Caki2 (cell line): Measurements from ENCODE around the gene INSL3. TPM values are rescaled to one million over a fixed set of nuclear protein-coding genes. Genes with fewer than 3 reads are reported as not detected.
A peak's percentile ranks its signal among the peaks of the same experiment; 100 is the strongest.

Experiments used
- DNase-seq: peaks from one replicate; pipeline ENCODE4 v3.0.0-alpha.2; 2015; ENCODE audit warnings: low read depth
- in situ Hi-C: cut with HindIII; loops from 2 replicates; pipeline ENCODE4 v1.10.0; 2016; ENCODE audit warnings: low sequenced_read_pairs, low pct_unique_long_range_greater_than_20kb, mixed read lengths
- total RNA-seq: library from RNA; depleted of rRNA; stranded (reverse); fragments of >200 nt; shearing (Covaris generic); gene quantifications from 2 replicates; pipeline ENCODE4 v1.2.3, GENCODE V29; 2014; ENCODE audit warnings: low replicate concordance; rRNA removed

INSL3 gene
- total RNA-seq, 1 experiment from 2014 or later = not detected

- in situ Hi-C loops = no loop called here
- DNase-seq = no peak
These were observed 49.1 kb downstream of the INSL3 start for GRCh38 chr19:17772172-17772571.

GRCh38 chr19:17770613-17771012 lies 50.7 kb downstream of the INSL3 start:
- in situ Hi-C loops = no loop called here

GRCh38 chr19:17767559-17767958 lies 53.8 kb downstream of the INSL3 start:
- DNase-seq = no peak
- in situ Hi-C loops = no loop called here

More at GRCh38 chr19:17770613-17771012, 50.7 kb downstream of the INSL3 start:
- DNase-seq = no peak

- in situ Hi-C loops = no loop called here
- DNase-seq = peak; percentile 80
These were observed 54.7 kb downstream of the INSL3 start for GRCh38 chr19:17766543-17767131.

Other genes starting within 250 kb of the INSL3 start
- gene UNC13A, start 133.2 kb downstream of the INSL3 start, total RNA-seq = 0.06 TPM in 1 of 2 replicates, not detected in the other
- 46.5 and 56.1 TPM in 2 replicates for gene MAP1S, start 102.0 kb downstream of the INSL3 start, total RNA-seq
- 2.7 and 9.1 TPM in 2 replicates for gene FCHO1, start 70.0 kb downstream of the INSL3 start, total RNA-seq
- 9.8 and 15.8 TPM in 2 replicates for gene B3GNT3, start 26.4 kb downstream of the INSL3 start, total RNA-seq
- gene JAK3, start 26.5 kb upstream of the INSL3 start, total RNA-seq = 2.5 and 5.0 TPM in 2 replicates
- 852 and 893 TPM in 2 replicates for gene RPL18A, start 38.4 kb upstream of the INSL3 start, total RNA-seq
- not detected in 2 replicates for gene SLC5A5, start 50.4 kb upstream of the INSL3 start, total RNA-seq
- gene CCDC124, start 111.5 kb upstream of the INSL3 start, total RNA-seq = 204 and 270 TPM in 2 replicates
- not detected in 2 replicates for gene KCNN1, start 145.6 kb upstream of the INSL3 start, total RNA-seq
- 57.4 and 76.7 TPM in 2 replicates for gene ARRDC2, start 186.7 kb upstream of the INSL3 start, total RNA-seq